ENCODE results near the gene SPATA31D1.

Gene SPATA31D1

GRCh38 chr9:82021198-82021597 lies 32.6 kb downstream of the SPATA31D1 start:
- no peak for DNase-seq (ENCODE audit: low read depth in 3 of 3)

- DNase-seq (ENCODE audit: low read depth in 3 of 3) = no peak
These were observed 33.5 kb downstream of the SPATA31D1 start for GRCh38 chr9:82022121-82022520.

- DNase-seq (ENCODE audit: low read depth in 3 of 3) = no peak
These were observed 36.3 kb downstream of the SPATA31D1 start for GRCh38 chr9:82024908-82025307.

- DNase-seq (ENCODE audit: low read depth in 3 of 3) = no peak
These were observed 43.1 kb downstream of the SPATA31D1 start for GRCh38 chr9:82031538-82032280.

GRCh38 chr9:82034956-82035731 lies 46.6 kb downstream of the SPATA31D1 start:
- DNase-seq (ENCODE audit: low read depth in 3 of 3) = no peak

- no peak for DNase-seq (ENCODE audit: low read depth in 3 of 3)
These were observed 47.5 kb downstream of the SPATA31D1 start for GRCh38 chr9:82036086-82036485.

GRCh38 chr9:82037126-82037525 lies 48.6 kb downstream of the SPATA31D1 start:
- no peak for DNase-seq (ENCODE audit: low read depth in 3 of 3)

GRCh38 chr9:82038897-82039296 lies 50.3 kb downstream of the SPATA31D1 start:
- DNase-seq (ENCODE audit: low read depth in 3 of 3) = no peak

Data from stimulated activated CD4-positive, alpha-beta T cell treated with anti-CD3 and anti-CD28 coated beads, TNF-alpha, amount 100 ng/mL, for 48 hours (primary cell).